HG03521 (cell line): ENCODE measurements around the gene RNF208.

Source experiments
- ATAC-seq: cut with Tn5 transposase; IDR thresholded peaks from one replicate; pipeline ENCODE4 v1.9.1; 2021; ENCODE audit warnings: mild to moderate bottlenecking, moderate library complexity; ENCODE audit not compliant: unreplicated experiment

RNF208 gene

GRCh38 chr9:137178201-137178938, 43.7 kb downstream of the RNF208 start:
- no peak for ATAC-seq

GRCh38 chr9:137176302-137177182, 45.5 kb downstream of the RNF208 start:
- ATAC-seq: no peak

GRCh38 chr9:137175345-137175961, 46.6 kb downstream of the RNF208 start:
- ATAC-seq: no peak

GRCh38 chr9:137174722-137175293, 47.2 kb downstream of the RNF208 start:
- no peak for ATAC-seq

- ATAC-seq: no peak
Observed at GRCh38 chr9:137173796-137174664, 48.0 kb downstream of the RNF208 start.

- no peak for ATAC-seq
Observed at GRCh38 chr9:137172901-137173795, 48.9 kb downstream of the RNF208 start.

- ATAC-seq: no peak
Observed at GRCh38 chr9:137171149-137171900, 50.7 kb downstream of the RNF208 start.

GRCh38 chr9:137170486-137171148, 51.4 kb downstream of the RNF208 start:
- ATAC-seq: no peak
